ENCODE data around the gene TTBK1.

- TF ChIP-seq CTCF (IDR thresholded peaks at IDR 0.05) (no peak), POLR2A (IDR thresholded peaks at IDR 0.05) (no peak)
Observed at GRCh38 chr6:43276577-43277305, 33.5 kb downstream of the TTBK1 start.
